Thymus (tissue), 11 donors: ENCODE results near the gene STK32C. TPM values are rescaled to one million over a fixed set of nuclear protein-coding genes. Genes with fewer than 3 reads are reported as not detected.

Source experiments
- DNase-seq, 9 donors: peaks; one replicate each; pipeline ENCODE4 v3.0.0-alpha.2; 2013; ENCODE audit warnings: low spot score in 9 of 9, low read depth in 6 of 9, missing footprints in 1 of 9
- H3K27ac ChIP-seq, 2 donors: one replicate each; pipeline ENCODE4 v1.5.1; 2013; ENCODE audit warnings: control low read depth in 1 of 2, low read depth in 1 of 2, low read length in 1 of 2, mild to moderate bottlenecking in 1 of 2, moderate library complexity in 1 of 2
- H3K27me3 ChIP-seq, 2 donors: one replicate each; pipeline ENCODE4 v1.5.1; 2013; ENCODE audit warnings: low read length in 1 of 2; ENCODE audit not compliant: control insufficient read depth in 2 of 2, insufficient read depth in 1 of 2
- H3K36me3 ChIP-seq, 2 donors: one replicate each; pipeline ENCODE4 v1.5.1; 2013; ENCODE audit warnings: low read length in 1 of 2, mild to moderate bottlenecking in 1 of 2, moderate library complexity in 1 of 2; ENCODE audit not compliant: control insufficient read depth in 2 of 2, insufficient read depth in 2 of 2
- H3K4me1 ChIP-seq, 2 donors: one replicate each; pipeline ENCODE4 v1.5.1; 2013; ENCODE audit warnings: low read length in 2 of 2; ENCODE audit not compliant: control insufficient read depth in 2 of 2, insufficient read depth in 2 of 2
- H3K4me3 ChIP-seq, 2 donors: one replicate each; pipeline ENCODE4 v1.5.1; 2013; ENCODE audit warnings: low read length in 2 of 2, control low read depth in 1 of 2, mild to moderate bottlenecking in 1 of 2
- H3K9me3 ChIP-seq, 2 donors: one replicate each; pipeline ENCODE4 v1.5.1; 2013; ENCODE audit warnings: low read length in 1 of 2, mild to moderate bottlenecking in 1 of 2; ENCODE audit not compliant: control insufficient read depth in 2 of 2, insufficient read depth in 1 of 2
- WGBS: extraction: QIAGEN DNeasy Blood & Tissue Kit; methylation state at CpG from one replicate; pipeline ENCODE4 v1.1.7; 2013; 5-methylcytosine and 5-hydroxymethylcytosine counted together
- polyA plus RNA-seq: library from polyadenylated mRNA; stranded (reverse); fragments of 200-250 nt; gene quantifications from one replicate; pipeline ENCODE4 v1.2.3, GENCODE V29; 2013
- total RNA-seq: library from RNA; stranded (reverse); fragments of 120-200 nt; gene quantifications from one replicate; pipeline ENCODE4 v1.2.4, GENCODE V29; 2013
- donor health status: healthy.

STK32C gene
- total and polyA plus RNA-seq, 2 donors = 18.2 to 18.7 TPM

DNA sequence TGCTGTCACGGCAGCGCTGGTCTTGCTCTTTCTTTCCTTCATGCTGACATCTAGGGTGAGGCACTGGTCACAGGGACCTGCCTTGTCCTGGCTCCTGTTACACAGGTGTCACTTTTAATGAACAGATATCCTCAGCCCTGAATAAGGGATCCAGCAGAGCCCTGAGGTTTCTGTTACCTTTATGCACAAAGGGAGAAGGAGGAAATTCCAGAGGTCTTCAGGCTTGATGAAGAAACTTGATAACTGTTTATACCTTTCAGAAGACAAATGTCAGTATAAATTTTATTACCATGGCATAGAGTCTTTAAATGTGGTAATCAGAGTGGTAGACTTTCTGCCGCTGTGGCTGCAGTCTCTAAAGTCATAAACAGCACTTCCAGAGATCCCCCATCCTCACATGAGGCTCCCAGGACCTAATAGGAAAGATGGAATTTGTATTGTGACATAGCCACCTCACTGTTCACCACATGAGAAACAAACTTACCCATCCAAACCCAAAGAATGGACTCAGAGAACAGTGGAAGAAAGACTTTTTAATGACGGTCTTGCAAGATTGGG is 27.0 kb upstream of the STK32C start:
- Histone ChIP-seq H3K27ac (peak overlapping the region in 1 of 2 donors; percentile 57), H3K9me3 (peaks cover 0 to 7% of the 10 kb centered on the region in 2 donors), H3K4me3 (no peak overlapping the region), H3K4me1 (peaks cover 19 to 51% of the 10 kb centered on the region in 2 donors), H3K36me3 (no peaks in the 10 kb centered on the region), H3K27me3 (no peaks in the 10 kb centered on the region)
- no peak for DNase-seq
- WGBS = 78% methylated on average over 4 of the region's 4 CpGs

DNA sequence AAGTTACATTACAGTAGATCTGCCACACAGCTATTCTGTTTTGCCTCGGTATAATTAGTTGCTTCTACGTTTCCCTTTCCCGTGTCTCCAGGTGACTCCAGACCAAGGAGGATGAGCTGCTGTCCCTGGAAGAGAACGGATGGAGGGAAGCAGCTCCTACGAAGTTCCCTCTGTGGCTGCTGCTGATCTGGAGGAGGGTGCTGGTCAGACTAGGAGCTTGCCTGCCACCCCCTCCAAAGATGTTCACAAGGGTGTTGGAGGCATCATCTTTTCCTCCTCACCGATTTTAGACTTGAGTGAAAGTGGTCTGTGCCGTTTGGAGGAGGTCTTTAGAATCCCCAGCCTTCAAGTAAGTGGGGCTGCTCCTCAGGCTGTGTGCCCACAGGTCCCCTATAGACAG is 25.6 kb upstream of the STK32C start:
- peaks cover 0 to 7% of the 10 kb centered on the region in 2 donors for H3K9me3 ChIP-seq
- no peaks in the 10 kb centered on the region for H3K27me3 ChIP-seq
- no peak overlapping the region for H3K4me3 ChIP-seq
- no peak for DNase-seq
- WGBS = 94% methylated on average over 7 of the region's 7 CpGs
- peaks cover 21 to 54% of the 10 kb centered on the region in 2 donors for H3K4me1 ChIP-seq
- H3K27ac ChIP-seq = no peak overlapping the region
- no peaks in the 10 kb centered on the region for H3K36me3 ChIP-seq

DNA sequence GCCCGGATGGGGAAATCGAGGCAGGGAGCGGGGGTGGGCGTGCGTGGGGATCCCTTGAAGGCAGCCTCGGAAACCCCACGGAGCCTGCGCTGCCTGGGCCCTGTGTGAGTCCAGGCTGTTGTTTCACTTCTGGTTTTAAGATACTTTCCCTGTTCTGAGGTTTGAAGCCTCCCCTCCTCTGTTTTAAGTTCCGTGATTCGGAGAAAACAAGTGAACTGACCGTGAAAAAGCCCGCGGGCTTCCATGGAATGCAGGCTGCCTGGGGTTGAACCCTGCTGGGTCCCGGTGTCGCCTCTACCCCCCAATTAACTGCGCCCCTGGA is 24.6 kb upstream of the STK32C start:
- peaks cover 0 to 3% of the 10 kb centered on the region in 2 donors for H3K36me3 ChIP-seq
- peaks cover 0 to 7% of the 10 kb centered on the region in 2 donors for H3K9me3 ChIP-seq
- H3K4me3 ChIP-seq = peak overlapping the region; percentile 66 to 84
- 11% methylated on average over 16 of the region's 16 CpGs for WGBS
- H3K4me1 ChIP-seq = peaks cover 21 to 49% of the 10 kb centered on the region in 2 donors
- peak overlapping the region; percentile 69 to 83 for H3K27ac ChIP-seq
- no peak for DNase-seq
- H3K27me3 ChIP-seq = no peaks in the 10 kb centered on the region

DNA sequence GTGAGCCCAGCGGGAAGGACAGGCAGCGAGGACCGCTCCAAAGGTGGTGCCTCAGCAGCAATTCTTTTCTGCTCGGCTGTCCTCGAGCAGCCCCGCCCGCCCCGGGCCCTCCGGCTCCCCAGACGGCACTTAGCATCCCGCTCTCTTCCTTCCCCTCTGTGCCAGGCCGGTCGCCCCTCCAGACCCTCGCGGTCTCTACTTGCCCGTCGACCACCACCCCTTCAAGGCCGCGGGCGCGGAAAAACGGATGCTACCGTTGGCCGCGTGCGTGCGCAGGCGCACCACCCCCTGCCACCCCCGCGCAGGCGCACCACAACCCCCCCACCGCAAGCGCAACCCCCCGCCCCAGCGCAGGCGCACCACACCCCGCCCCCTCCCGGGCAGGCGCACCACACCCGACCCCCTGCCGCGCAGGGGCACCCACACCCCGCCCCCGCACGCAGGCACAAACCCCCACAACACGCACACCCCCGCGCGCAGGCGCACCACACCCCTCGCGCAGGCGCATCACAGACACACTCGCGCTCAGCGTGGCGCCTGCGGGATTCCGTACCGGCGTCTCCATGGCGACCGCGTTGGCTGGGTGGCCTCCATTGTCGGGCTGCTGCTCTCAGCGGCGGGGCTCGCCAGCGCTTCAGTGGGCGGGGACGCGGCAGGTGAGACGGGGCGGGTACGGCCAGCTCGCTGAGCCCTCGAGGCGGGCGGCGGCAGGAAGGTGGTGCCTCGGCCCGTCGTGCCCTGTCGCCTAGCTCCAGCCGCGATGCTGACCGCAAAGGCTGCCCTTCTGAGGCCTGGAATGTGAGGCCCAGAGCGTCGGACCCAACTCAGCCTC is 24.1 kb upstream of the STK32C start, which contains the start of gene LRRC27:
Gene LRRC27, plus strand, starts transcription at position 593 of the 832 bp plus-strand sequence. CDS start 1,332 bp downstream, outside the sequence.
- Histone ChIP-seq H3K27me3 (no peaks in the 10 kb centered on the region), H3K4me1 (peaks cover 21 to 47% of the 10 kb centered on the region in 2 donors), H3K27ac (peak within 1 kb of the TSS; percentile 78 to 83), H3K4me3 (peak within 1 kb of the TSS; percentile 84 to 98), H3K36me3 (peaks cover 3% of the 10 kb centered on the region in 2 donors), H3K9me3 (peaks cover 0 to 7% of the 10 kb centered on the region in 2 donors)
- peak; percentile 87 to 100 (median 98) for DNase-seq
- WGBS = 1% methylated on average over 88 of the region's 89 CpGs

DNA sequence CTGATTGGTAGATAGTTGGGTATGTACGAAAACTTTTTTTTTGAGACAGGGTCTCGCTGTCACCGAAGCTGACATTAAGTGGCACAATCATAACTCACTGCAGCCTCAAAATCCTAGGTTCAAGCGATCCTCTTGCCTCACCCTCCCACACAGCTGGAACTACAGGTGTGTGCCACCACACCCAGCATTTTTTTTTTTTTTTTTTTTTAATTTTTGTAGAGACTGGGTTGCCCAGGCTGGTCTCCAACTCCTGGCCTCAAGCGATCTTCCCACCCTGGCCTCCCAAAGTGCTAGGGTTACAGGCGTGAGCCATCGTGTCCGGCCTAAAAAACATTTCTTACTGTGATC is 22.7 kb upstream of the STK32C start:
- Histone ChIP-seq H3K9me3 (peaks cover 0 to 7% of the 10 kb centered on the region in 2 donors), H3K4me1 (peaks cover 15 to 38% of the 10 kb centered on the region in 2 donors), H3K36me3 (peaks cover 8 to 9% of the 10 kb centered on the region in 2 donors), H3K27ac (peak overlapping the region in 1 of 2 donors; percentile 49), H3K27me3 (no peaks in the 10 kb centered on the region), H3K4me3 (peak overlapping the region; percentile 84 to 98)
- DNase-seq = no peak
- 76% methylated on average over 8 of the region's 8 CpGs for WGBS

DNA sequence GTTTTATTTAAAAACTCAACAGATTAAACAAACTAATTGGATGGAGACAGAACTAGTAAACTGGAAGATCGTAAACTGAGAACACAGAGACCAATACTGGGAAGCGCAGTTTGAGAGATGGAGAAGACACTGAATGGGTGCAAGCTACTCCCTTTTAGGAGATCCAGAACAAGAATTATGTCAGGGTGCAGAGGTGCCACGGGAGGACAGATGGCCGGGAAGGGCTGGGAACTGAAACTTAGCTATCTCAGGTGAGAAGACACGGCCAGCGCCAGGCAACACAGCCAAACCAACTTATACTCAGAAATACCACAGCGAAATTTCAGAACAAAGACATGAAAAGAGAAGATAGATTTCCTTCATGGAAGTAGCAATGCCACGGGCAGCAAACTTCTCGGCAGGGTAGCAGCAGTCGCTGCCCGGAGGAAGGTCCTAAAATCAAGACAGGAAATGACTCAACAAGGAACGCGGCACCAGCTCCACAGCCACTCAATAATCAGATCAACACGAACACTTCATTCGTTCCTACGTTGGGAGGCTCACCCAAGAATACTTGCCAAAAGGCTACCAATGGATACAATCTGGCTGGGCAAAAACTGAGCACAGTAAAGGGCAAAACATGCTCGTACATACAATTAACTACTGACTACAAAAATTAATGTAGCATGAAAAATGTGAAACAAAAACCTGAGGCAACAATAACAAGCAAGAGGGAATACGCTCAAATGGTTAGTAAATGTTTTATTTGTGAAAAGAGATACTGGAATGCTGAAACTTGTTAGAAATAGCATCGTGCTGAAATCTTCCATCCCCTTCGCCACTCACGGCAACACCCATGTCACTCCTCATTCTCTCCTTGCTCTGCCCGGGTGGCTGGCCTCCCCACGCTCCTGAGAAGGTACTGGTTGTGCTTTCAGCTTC is 22.1 kb upstream of the STK32C start:
- peak in 1 of 9 donors; percentile 33 for DNase-seq
- 23% methylated on average over 23 of the region's 23 CpGs for WGBS

GRCh38 chr10:132328738-132329137 is 21.0 kb upstream of the STK32C start:
- no peak overlapping the region for H3K4me3 ChIP-seq
- H3K36me3 ChIP-seq = peaks cover 11 to 13% of the 10 kb centered on the region in 2 donors
- no peaks in the 10 kb centered on the region for H3K27me3 ChIP-seq
- 83% methylated on average over 8 of the region's 8 CpGs for WGBS
- no peak overlapping the region for H3K27ac ChIP-seq
- peaks cover 0 to 7% of the 10 kb centered on the region in 2 donors for H3K9me3 ChIP-seq
- DNase-seq = no peak
- H3K4me1 ChIP-seq = peaks cover 15 to 26% of the 10 kb centered on the region in 2 donors

More for the DNA sequence above, 22.1 kb upstream of the STK32C start:
- Histone ChIP-seq H3K36me3 (peaks cover 9% of the 10 kb centered on the region in 2 donors), H3K27ac (peak overlapping the region in 1 of 2 donors; percentile 49), H3K27me3 (no peaks in the 10 kb centered on the region), H3K4me3 (peak overlapping the region; percentile 84 to 98), H3K4me1 (peaks cover 15 to 32% of the 10 kb centered on the region in 2 donors), H3K9me3 (peaks cover 0 to 7% of the 10 kb centered on the region in 2 donors)

DNA sequence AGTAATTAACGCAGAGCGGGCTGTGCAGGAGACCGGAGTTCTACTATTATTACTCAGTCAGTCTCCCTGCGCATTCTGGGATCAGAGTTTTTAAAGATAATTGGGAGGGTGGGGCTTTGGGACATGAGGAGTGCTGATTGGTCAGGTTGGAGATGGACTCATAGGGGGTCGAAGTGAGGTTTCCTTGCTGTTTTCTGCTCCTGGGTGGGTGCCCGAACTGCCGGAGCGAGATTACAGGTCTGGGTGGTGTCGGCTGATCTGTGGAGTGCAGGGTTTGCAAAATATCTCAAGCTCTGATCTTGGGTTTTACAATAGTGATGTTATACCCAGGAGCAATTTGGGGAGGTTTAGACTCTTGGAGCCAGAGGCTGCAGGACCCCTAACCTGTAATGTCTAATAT is 20.4 kb upstream of the STK32C start:
- DNase-seq = no peak
- no peak overlapping the region for H3K27ac ChIP-seq

More for the DNA sequence above, 20.4 kb upstream of the STK32C start:
- H3K36me3 ChIP-seq = peaks cover 12 to 15% of the 10 kb centered on the region in 2 donors
- H3K9me3 ChIP-seq = peaks cover 0 to 7% of the 10 kb centered on the region in 2 donors
- H3K4me1 ChIP-seq = peaks cover 15 to 26% of the 10 kb centered on the region in 2 donors
- no peaks in the 10 kb centered on the region for H3K27me3 ChIP-seq
- WGBS = 99% methylated on average over 9 of the region's 9 CpGs
- no peak overlapping the region for H3K4me3 ChIP-seq
